Measurements from ENCODE around the gene GABRA6.
"Not testable (repeated sequence)": the region's sequence is repeated elsewhere in the genome, so short reads cannot be mapped to it uniquely, and the experiment has no call there.

The GABRA6 gene

DNA sequence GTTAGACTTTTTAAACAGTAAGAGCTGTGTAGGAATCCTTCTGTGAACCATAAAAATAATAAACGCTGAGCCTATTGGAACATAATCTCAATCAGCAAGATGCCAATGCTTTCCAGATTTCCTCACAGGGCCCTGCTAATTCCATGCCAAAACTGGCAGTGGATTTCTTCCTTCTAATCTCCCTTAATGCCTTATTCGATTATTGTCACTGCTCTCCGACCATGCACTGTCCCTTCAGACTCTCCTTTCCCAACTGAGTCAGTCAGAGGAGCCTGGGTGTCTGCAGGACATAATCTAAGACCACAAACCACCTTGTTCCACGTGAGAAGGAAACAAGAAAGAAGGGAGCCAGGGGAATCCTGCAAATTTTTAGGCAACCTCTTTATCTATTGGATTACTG is at the start of gene GABRA6:
TSS of gene GABRA6 (plus strand) at position 261 of the 400 bp plus-strand sequence. CDS start 269 bp downstream, outside the sequence.
- no peak for DNase-seq (ENCODE audit: low read depth in 1 of 2, low spot score in 1 of 2)

- DNase-seq (ENCODE audit: low read depth in 1 of 2, low spot score in 1 of 2) = no peak
These were observed 47.9 kb upstream of the GABRA6 start for GRCh38 chr5:161637591-161637990.

GRCh38 chr5:161641444-161641843 is 44.1 kb upstream of the GABRA6 start:
- no peak for DNase-seq (ENCODE audit: low read depth in 1 of 2, low spot score in 1 of 2)

DNA sequence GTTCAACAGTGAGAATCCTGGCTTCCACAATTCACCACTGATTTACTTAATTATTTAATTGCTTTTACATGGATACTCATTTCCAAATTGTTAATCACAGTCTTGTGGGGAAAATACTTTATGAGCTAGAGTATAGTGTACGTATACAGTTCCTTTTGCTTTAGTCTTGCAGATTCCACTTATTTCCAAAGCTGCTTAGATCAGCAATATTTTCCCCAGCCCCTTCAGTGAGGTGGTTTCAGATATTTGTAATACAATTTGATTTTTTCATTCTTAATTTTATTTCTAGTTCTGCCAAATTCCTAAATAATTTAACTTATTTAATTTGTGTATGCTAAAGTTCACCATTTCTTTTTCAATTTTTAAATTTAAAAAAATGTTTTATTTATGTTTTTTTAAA is 40.3 kb upstream of the GABRA6 start:
- DNase-seq (ENCODE audit: low read depth in 1 of 2, low spot score in 1 of 2) = no peak

- DNase-seq (ENCODE audit: low read depth in 1 of 2, low spot score in 1 of 2) = not testable (repeated sequence)
These were observed 33.6 kb upstream of the GABRA6 start for GRCh38 chr5:161651926-161652325.

DNA sequence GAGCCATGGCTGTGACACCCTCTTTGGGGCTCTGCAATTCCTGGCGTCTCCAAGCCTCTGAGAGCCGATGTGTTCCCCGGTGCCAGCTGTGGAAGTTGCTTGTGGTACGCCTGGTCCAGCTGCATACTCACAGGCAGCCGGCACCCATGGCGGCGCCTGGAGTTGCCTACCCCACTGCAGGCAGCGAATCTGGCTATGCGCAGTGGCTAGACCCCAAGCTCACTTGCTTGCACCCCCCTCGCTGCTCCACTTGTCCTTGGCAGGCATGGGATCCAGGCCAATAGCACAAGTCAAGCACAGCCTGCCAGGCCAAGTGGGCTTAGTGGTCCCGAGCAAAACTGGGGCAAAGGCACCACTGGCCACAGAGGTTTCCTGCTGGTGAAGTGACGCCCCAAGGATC is 24.7 kb upstream of the GABRA6 start:
- no peak for DNase-seq (ENCODE audit: low read depth in 1 of 2, low spot score in 1 of 2)

GRCh38 chr5:161663431-161663830 is 22.1 kb upstream of the GABRA6 start:
- DNase-seq (ENCODE audit: low read depth in 1 of 2, low spot score in 1 of 2) = no peak

DNA sequence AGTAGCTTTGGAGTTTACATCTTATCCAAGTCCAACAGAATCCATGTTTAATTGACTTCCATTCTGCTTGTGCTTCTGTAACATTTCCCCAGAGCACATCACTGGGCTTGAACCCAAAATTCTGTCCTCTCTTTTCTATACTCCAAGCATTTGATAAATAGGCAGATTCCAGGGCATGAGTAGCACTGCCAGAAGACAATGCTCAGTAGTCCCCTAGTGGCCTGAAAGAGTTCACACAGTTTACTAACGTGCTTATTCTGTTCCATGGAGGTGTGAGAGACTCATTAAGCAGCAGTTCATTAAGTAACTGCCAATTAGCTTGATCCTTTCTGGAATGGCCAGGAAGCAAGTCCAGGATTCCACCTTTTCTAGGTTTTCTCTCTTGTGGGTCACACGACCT is 9.4 kb upstream of the GABRA6 start:
- no peak for DNase-seq (ENCODE audit: low read depth in 1 of 2, low spot score in 1 of 2)

DNA sequence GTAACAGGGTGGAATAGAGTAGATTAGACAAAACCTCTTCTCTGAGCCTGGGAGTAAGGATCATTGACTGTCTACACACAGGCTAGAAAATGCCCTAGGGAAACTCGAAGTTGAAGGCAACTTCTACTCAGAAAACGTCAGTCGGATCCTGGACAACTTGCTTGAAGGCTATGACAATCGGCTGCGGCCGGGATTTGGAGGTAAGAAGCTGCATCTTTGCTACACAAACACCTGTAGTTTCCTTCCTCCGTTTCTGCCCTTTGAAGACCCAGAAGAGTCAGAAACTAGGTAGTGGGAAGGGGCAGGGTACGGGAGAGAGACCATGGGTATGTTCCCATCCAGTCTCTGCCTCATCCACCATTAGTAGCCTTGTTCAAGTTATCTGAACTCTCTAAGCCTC is 628 bp downstream of the GABRA6 start:
- DNase-seq (ENCODE audit: low read depth in 1 of 2, low spot score in 1 of 2) = no peak

DNA sequence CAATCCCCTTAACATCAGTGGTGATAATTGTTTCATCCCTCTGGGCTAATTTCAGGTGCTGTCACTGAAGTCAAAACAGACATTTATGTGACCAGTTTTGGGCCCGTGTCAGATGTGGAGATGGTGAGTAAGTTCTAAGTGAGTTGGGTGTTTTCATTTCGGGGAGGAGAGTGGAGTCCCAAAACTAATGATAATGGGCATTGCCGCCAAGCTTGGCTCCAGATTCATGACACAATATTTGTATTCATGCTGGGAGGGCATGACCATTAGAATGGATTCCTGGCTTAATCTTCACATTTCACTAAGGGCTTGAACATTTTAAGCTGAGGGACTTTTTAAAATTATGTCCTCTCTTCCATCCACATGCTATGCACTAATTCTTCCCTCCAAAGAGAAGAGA is 1.4 kb downstream of the GABRA6 start:
- no peak for DNase-seq (ENCODE audit: low read depth in 1 of 2, low spot score in 1 of 2)

DNA sequence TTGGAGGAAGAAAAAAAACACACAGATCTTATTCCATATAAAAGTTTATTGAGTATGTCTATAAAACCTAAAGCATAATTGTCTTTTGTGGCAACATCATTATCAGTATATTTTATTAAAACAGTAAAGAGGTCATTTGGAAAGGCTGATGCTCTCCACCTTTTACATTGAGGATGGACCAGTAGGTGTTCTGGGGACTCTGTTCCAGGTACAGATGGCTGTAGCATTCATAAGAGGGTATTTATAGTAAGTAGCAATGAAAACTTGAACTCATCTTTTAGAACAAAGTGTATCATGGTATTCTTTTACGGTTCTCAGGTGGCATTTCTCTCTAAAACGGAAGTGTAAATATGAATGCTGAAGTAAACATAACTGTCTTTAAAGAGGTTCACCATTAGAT is 1.8 kb downstream of the GABRA6 start:
- DNase-seq (ENCODE audit: low read depth in 1 of 2, low spot score in 1 of 2) = no peak

GRCh38 chr5:161691911-161692310 is 6.4 kb downstream of the GABRA6 start:
- no peak for DNase-seq (ENCODE audit: low read depth in 1 of 2, low spot score in 1 of 2)

- no peak for DNase-seq (ENCODE audit: low read depth in 1 of 2, low spot score in 1 of 2)
These were observed 11.5 kb downstream of the GABRA6 start for GRCh38 chr5:161697001-161697400.

DNA sequence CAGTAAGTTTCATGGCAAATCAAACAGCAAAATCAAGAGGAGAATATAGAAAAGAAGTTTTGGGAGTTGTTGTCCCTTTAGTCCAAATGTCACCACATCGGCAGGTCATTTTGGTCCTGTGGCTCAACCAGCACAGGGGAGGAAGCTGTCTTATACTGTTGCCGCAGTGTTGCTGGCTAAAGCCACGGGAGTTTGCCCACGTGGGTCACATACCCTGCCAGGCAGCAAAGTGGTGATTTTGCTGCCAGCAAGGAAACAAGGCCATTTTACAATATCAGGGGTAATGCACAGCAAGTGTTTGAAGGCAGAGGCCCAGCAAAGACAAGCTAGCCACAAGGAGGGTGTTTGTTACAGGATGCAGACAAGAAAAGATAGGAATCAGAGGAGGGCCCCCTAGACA is 14.5 kb downstream of the GABRA6 start:
- no peak for DNase-seq (ENCODE audit: low read depth in 1 of 2, low spot score in 1 of 2)

GRCh38 chr5:161703528-161703927 is 18.0 kb downstream of the GABRA6 start:
- DNase-seq (ENCODE audit: low read depth in 1 of 2, low spot score in 1 of 2) = no peak

DNA sequence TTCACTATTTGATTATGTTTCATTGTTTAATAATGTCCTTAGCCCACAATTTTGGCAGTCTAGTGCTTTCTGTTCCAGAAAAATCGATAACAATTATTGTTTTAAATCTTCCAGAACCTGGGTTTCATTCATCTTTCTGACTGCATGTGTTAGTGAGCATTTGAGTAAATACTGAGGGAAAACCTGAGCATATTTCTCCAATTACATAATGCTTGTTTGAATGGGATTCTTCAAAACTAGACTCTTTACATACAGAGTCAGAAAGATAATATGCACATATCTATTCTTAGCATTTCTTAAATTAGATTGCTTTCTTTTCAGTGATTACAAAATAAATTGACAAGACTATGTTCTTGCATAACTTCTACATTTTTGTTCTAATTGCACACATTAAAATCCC is 21.9 kb downstream of the GABRA6 start:
- DNase-seq (ENCODE audit: low read depth in 1 of 2, low spot score in 1 of 2) = no peak

- no peak for DNase-seq (ENCODE audit: low read depth in 1 of 2, low spot score in 1 of 2)
These were observed 23.7 kb downstream of the GABRA6 start for GRCh38 chr5:161709239-161709638.

DNA sequence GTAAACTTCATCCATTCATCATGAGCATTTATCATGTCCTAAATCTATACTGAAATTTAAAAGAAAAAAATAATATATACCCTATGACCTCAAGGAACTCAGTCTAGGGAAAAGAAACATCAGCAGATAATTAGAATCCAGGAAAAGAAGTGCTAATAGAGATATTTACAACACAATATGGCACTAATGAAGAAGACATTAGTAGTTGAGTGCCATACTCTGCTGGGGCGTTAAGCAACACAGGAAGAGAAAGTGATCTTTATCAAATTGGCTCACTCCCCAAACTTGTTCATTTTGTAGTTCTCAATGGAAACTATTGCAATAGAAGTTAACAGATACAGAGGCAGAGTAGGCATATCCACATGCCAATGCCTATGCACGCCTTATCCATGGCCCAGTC is 27.5 kb downstream of the GABRA6 start:
- DNase-seq (ENCODE audit: low read depth in 1 of 2, low spot score in 1 of 2) = no peak

DNA sequence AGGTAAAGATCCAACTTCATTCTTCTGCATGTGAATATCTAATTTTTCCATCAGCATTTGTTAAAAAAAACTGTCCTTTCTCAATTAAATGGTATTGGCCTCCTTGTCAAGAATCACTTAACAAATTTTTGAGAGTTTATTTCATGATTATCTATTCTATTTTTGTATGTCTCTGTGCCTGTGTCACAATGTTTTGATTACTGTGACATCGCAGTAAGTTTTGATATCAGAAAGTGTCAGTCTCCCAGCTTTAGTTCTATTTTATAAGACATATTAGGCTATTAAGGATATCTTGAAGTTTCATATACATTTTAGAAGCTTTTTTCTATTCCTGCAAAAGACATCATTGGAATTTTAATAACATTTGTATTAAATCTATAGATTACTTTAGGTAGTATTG is 33.6 kb downstream of the GABRA6 start:
- no peak for DNase-seq (ENCODE audit: low read depth in 1 of 2, low spot score in 1 of 2)

- no peak for DNase-seq (ENCODE audit: low read depth in 1 of 2, low spot score in 1 of 2)
These were observed 34.9 kb downstream of the GABRA6 start for GRCh38 chr5:161720460-161720859.

GRCh38 chr5:161734741-161735140 is 49.2 kb downstream of the GABRA6 start:
- DNase-seq (ENCODE audit: low read depth in 1 of 2, low spot score in 1 of 2) = no peak

DNA sequence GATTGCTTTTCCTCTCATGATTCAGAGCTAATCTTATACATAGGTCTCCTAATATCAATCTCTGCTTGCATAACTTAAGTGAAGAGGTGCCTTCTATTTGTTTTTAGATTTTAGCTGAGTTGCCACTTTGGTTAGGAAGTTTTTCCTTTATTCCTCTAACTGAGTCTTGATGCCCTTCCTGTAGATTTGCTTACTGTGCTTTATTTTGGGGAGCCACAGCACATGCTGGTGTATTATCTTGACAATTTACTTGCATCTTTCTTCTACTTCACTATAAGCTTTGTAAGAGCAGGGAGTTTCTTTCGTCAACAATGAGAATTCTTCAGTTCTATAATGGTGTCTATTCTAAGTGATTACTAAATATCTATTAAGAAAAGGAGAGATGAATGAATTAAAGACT is 54.9 kb downstream of the GABRA6 start:
- DNase-seq (ENCODE audit: low read depth in 1 of 2, low spot score in 1 of 2) = no peak

DNA sequence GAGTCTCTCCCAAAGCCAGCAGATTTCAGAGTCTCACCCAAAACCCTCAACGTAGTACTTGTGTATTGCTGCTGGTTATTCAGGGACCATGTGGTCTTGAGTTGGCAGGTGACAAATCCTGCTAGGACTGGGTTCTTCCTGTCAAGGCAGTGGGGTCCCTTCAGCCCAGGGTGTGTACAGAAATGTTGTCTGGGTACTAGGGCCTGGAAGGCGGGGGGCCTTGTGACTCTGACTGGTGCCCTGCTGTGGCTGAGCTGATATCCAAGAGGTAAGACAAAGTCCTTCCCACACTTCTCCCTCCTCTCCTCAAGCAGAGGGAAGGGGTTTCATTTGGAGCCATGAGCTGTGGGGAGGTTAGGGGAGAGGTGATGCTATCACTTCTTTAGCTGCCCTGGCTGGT is 58.8 kb downstream of the GABRA6 start:
- no peak for DNase-seq (ENCODE audit: low read depth in 1 of 2, low spot score in 1 of 2)

GRCh38 chr5:161745392-161745791 is 59.9 kb downstream of the GABRA6 start:
- no peak for DNase-seq (ENCODE audit: low read depth in 1 of 2, low spot score in 1 of 2)
